ENCODE measurements around the gene SDK1.

SDK1 gene

DNA sequence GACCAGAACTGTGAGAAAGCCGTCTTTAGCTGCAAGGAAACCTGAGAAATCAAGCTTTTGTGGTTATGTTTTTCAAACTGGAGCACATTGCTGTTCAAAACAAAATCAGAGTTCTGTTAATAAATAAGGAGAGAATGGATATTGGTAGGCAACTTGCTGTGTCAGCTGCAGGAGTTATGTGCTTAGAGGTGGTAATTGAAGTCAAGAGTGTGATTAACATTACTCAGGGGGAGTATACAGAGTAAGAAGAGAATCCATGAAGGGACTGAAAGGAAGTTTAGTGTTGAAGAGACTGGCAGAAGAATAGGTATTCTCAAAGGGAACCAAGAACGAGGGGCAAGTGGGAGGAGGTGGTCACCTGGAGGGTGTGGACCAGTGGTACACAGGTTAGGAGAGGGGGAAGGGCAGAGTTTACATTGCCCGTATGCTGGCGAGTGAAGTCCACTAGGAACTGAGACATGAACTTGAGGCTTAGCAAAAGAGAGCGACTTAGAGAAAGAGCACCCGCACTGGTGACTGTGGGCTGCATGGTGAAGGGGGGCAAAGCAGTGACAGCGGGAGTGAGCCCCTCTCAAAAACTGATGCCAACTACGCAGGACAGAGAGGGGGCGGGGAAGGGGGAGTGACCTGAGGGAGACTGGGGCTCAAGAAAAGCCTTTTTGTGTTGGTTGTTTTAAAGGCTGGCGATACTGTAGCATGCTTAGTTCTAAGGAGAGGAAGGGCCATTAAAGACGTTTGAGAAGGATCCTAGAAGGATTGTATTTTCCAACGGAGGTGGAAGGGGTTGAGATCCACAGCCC, 80.0 kb downstream of the SDK1 start:
- peaks cover 5% of the 10 kb centered on the region for H3K27me3 Mint-ChIP-seq
- no peaks in the 10 kb centered on the region for H3K9me3 Mint-ChIP-seq
- H3K4me3 Mint-ChIP-seq, result no peak overlapping the region
- no peaks in the 10 kb centered on the region for H3K36me3 Mint-ChIP-seq (ENCODE audit: low read depth)
- no peak for DNase-seq
- no peak overlapping the region for H3K27ac Mint-ChIP-seq
- H3K4me1 Mint-ChIP-seq (ENCODE audit: low read depth), result no peaks in the 10 kb centered on the region

DNA sequence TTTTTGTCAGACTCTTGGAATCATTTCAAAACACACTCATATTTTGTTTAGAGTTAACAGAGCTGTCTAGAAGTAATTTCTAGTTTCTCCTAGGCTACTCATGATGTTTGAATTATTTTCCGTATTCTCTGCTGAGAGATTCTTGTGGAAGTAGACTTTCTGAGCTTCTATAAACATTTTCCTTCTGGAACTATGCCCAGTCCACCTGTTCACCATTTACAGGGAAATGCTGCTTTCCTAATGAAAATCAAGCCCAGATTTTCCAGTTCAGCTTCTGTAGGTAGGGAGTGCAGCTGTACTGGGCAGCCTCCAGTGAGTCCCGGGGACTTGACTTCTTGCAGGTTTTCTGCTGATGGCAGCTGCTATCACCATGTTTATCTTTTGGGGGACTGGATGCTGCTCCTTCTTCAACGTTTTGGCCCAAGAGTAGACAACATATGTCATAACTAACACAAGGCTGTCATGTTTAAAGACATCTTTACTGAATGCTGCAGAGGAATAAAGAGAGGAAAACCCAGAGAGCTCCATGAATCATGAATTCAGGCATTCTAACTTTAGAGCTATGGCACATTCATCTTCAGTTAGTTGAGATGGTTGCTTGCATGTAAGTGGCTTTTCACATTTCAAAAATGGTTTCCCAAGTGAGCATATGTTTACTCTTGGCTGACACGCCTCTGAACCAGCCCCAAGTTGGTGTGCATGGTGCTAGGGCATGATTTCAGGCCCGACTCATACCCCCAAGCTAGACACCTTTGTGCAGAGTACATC, 85.6 kb downstream of the SDK1 start:
- no peak for DNase-seq
- Mint-ChIP-seq H3K36me3 (ENCODE audit: low read depth) (no peaks in the 10 kb centered on the region), H3K9me3 (no peaks in the 10 kb centered on the region), H3K4me3 (no peak overlapping the region), H3K27ac (no peak overlapping the region), H3K4me1 (ENCODE audit: low read depth) (no peaks in the 10 kb centered on the region), H3K27me3 (no peaks in the 10 kb centered on the region)

DNA sequence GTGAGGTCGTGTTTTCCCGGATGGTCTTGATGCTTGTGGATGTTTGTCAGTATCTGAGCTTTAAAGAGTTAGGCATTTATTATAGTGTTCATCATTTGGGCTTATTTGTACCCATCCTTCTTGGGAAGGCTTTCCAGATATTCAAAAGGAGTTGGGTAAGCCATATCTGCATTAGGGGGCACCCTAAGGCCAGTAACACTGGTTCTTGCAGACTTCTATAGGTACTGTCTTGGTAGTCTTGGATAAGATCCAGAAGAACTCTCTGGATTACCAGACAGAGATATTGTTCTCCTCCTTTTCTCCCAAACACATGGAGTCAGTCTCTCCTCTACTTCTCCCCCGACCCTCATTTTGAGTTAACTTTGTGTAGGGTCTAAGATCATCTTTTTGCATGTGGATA, 92.8 kb downstream of the SDK1 start:
- Mint-ChIP-seq H3K27me3 (peaks cover 3% of the 10 kb centered on the region), H3K9me3 (peaks cover 19% of the 10 kb centered on the region), H3K4me1 (ENCODE audit: low read depth) (no peaks in the 10 kb centered on the region), H3K27ac (no peak overlapping the region), H3K36me3 (ENCODE audit: low read depth) (no peaks in the 10 kb centered on the region), H3K4me3 (no peak overlapping the region)
- DNase-seq, result no peak

DNA sequence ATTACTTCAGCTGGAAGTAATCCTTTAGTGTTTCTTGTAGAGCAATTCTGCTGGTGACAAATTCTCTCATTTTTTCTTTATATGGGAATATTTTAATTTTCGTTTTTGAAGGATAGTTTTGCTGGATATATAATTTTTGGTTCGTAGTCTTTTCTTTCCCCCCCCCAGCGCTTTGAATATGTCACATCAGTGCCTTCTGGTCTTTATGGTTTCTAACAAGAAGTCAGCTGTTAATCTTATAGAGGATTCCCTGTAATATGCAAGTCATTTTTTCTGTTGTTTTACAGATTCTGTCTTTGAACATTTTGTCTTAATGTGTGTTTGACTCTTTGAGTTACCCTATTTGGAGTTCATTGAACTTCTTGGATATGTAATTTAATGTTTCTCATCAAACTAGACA, 96.3 kb downstream of the SDK1 start:
- Mint-ChIP-seq H3K27ac (no peak overlapping the region), H3K9me3 (peaks cover 29% of the 10 kb centered on the region), H3K36me3 (ENCODE audit: low read depth) (no peaks in the 10 kb centered on the region), H3K4me1 (ENCODE audit: low read depth) (no peaks in the 10 kb centered on the region), H3K4me3 (no peak overlapping the region), H3K27me3 (peaks cover 7% of the 10 kb centered on the region)
- no peak for DNase-seq

DNA sequence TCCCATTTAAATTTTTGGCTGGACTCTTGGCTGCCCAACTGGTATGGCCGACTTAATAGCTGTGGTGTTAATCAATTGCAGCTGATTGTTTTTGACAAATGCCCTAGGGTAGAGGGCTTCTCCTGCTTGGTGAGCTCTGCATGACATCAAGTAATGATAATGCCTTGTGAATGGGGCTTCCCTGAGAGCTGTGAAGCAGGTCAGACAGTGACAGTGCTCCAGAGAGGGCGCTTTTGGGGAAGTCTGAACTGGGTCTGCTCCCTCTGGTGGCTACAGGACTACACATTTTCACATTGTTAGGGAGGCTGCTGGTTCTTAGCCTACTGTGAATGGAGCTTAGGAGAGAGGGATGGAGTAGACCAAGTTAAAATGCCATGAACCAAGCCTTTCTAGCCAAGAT, 98.8 kb downstream of the SDK1 start:
- no peak for DNase-seq
- Mint-ChIP-seq H3K9me3 (peaks cover 26% of the 10 kb centered on the region), H3K4me1 (ENCODE audit: low read depth) (no peaks in the 10 kb centered on the region), H3K27ac (no peak overlapping the region), H3K4me3 (no peak overlapping the region), H3K36me3 (ENCODE audit: low read depth) (no peaks in the 10 kb centered on the region), H3K27me3 (peaks cover 11% of the 10 kb centered on the region)

DNA sequence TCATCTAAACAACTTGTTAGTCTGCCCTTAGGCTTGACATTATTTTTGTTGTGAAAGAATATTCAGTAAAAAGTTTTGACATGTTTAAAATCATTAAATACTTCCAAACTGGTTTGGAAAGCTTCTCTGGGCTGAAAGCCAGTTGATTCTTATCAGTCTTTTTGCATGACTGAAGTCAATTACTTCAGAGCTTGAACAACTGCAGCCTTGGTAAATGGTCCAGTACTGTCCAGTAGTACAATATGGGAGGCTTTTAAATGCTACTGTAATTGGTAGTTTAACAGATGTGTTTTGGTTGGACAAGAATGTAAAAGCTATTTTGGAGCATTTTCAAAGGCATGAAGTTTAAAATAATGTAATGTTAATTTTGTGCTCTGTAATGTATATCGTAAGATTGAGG, 103.4 kb downstream of the SDK1 start:
- H3K27me3 Mint-ChIP-seq, result peaks cover 10% of the 10 kb centered on the region
- H3K4me1 Mint-ChIP-seq (ENCODE audit: low read depth), result peaks cover 12% of the 10 kb centered on the region
- H3K9me3 Mint-ChIP-seq, result peaks cover 5% of the 10 kb centered on the region
- H3K27ac Mint-ChIP-seq, result no peak overlapping the region
- H3K36me3 Mint-ChIP-seq (ENCODE audit: low read depth), result no peaks in the 10 kb centered on the region
- H3K4me3 Mint-ChIP-seq, result no peak overlapping the region
- DNase-seq, result no peak

DNA sequence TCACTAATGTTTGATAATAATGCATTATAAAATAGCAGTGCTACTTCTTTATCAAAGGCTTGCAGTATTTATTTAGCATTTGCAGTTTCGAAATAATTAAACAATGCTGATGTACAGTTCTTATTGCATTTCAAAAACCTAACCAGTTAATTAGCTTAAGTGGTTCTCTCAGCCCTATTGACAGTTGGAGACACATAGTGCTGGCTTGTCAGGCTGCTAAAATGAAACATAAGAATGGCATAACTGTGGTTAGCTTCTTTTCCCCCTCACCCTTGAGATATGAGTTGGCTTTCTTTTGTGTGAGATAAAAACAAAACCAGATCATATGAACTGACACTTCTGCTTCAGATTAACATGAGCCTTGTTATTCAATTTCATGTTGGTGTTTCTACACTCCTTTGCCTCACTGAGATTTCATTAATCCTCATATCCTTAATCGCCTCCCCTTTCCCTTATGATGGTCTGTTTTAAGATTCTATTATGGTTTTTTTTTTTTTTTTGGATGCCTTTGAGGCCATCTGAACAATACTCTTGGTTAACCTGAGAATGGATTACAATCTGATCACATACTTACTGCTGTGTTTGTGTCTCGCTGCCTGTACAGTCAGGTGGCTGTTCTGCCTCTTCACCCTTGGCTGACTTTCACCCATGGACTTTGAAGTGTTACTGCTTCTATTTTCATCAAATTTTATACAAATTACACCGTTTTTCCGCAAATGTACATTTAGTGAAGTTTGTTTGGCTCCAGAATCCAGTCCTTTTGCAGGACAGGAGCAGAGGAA, 108.0 kb downstream of the SDK1 start:
- no peak for DNase-seq

DNA sequence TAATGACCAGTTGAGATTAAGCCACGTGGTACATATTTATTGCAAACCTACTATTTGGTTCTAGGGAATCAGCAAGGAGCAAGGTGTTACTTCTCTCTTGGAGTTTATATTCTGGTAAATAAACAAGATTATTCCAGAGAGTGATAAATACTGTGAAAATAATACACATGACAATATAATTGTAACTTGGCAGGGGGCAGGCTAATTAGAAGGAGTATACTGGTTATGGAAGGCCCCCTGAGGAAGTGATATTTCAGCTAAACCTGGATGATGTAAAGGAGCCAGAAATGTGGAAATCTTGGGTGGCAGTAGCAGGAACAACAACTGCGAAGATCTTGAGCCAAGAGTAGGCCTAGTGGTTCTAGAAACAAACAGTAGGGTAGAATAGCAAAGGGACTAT, 111.8 kb downstream of the SDK1 start:
- H3K27ac Mint-ChIP-seq, result no peak overlapping the region
- no peak overlapping the region for H3K4me3 Mint-ChIP-seq
- peaks cover 5% of the 10 kb centered on the region for H3K27me3 Mint-ChIP-seq

More for the DNA sequence above, 108.0 kb downstream of the SDK1 start:
- H3K36me3 Mint-ChIP-seq (ENCODE audit: low read depth), result no peaks in the 10 kb centered on the region
- no peaks in the 10 kb centered on the region for H3K9me3 Mint-ChIP-seq
- H3K4me1 Mint-ChIP-seq (ENCODE audit: low read depth), result peaks cover 14% of the 10 kb centered on the region
- no peak overlapping the region for H3K4me3 Mint-ChIP-seq
- no peak overlapping the region for H3K27ac Mint-ChIP-seq
- peaks cover 8% of the 10 kb centered on the region for H3K27me3 Mint-ChIP-seq

DNA sequence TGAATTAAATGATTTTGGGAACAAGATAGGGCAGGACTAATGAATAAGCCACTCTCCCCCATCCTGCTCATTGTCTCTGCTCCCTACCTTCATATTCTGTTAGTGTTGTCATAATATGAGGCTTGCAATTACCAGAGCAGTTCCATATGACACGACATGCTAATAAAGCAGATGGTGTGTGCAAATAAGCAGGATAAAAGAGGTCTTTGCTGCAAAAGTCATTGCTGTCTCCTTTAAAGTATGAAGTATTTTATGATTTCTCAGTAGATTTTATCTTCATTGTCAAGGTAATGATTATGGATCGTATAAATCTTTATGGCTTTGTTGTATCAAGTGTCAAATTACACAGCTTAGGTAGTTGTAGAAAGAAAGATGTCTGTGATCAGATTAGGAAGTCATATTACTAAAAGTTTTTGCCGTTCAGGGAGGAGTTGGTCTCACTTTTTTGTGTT, 114.8 kb downstream of the SDK1 start:
- Mint-ChIP-seq H3K4me1 (ENCODE audit: low read depth) (peaks cover 3% of the 10 kb centered on the region), H3K4me3 (no peak overlapping the region), H3K27ac (no peak overlapping the region)

More for the DNA sequence above, 111.8 kb downstream of the SDK1 start:
- DNase-seq, result no peak
- no peaks in the 10 kb centered on the region for H3K9me3 Mint-ChIP-seq
- H3K4me1 Mint-ChIP-seq (ENCODE audit: low read depth), result peaks cover 14% of the 10 kb centered on the region
- H3K36me3 Mint-ChIP-seq (ENCODE audit: low read depth), result no peaks in the 10 kb centered on the region

DNA sequence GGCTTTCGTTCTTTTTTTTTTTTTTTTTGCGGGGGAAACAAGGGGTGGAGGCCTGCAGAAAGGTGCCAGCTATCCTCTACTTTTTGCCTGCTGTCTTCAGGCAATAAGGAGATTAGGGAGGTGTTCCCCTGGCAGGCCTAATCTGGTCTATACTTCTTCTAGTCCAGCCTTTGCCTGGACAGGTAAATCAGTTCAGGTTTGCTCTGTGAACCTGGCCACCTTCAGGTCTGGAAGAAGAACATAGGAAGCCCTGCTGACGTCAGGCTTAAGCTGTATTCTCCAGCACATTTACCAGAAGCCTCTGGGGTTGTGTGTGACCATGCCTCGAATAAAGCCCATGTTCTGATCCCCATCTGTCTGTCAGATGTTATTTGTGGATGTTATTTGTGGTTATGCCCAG, 115.4 kb downstream of the SDK1 start:
- no peak for DNase-seq
- Mint-ChIP-seq H3K27ac (no peak overlapping the region), H3K4me1 (ENCODE audit: low read depth) (peaks cover 3% of the 10 kb centered on the region), H3K36me3 (ENCODE audit: low read depth) (no peaks in the 10 kb centered on the region), H3K9me3 (peaks cover 1% of the 10 kb centered on the region), H3K27me3 (no peaks in the 10 kb centered on the region), H3K4me3 (no peak overlapping the region)

More for the DNA sequence above, 114.8 kb downstream of the SDK1 start:
- Mint-ChIP-seq H3K27me3 (peaks cover 3% of the 10 kb centered on the region), H3K9me3 (no peaks in the 10 kb centered on the region), H3K36me3 (ENCODE audit: low read depth) (no peaks in the 10 kb centered on the region)
- DNase-seq, result no peak

DNA sequence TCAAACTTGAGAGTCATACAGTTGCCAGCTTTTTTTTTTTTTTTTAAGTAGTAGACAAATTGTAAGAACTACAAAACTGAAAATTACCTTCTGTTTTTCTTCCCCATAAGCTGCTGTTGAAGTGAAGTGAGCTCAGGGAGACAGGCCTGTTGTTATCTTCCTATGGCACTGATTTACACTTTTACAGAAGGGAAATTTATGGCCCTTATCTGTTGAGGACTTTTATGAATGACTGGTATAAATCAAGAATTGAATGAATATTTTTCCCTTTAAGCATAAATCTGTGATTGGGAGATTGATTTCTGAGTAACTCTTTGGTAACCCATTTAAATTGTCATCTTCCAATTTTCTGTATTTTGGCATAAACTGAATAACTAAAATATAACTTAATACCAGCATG, 124.0 kb downstream of the SDK1 start:
- Mint-ChIP-seq H3K27me3 (no peaks in the 10 kb centered on the region), H3K4me1 (ENCODE audit: low read depth) (peaks cover 6% of the 10 kb centered on the region), H3K36me3 (ENCODE audit: low read depth) (no peaks in the 10 kb centered on the region), H3K4me3 (no peak overlapping the region), H3K9me3 (peaks cover 8% of the 10 kb centered on the region), H3K27ac (no peak overlapping the region)
- DNase-seq, result no peak

DNA sequence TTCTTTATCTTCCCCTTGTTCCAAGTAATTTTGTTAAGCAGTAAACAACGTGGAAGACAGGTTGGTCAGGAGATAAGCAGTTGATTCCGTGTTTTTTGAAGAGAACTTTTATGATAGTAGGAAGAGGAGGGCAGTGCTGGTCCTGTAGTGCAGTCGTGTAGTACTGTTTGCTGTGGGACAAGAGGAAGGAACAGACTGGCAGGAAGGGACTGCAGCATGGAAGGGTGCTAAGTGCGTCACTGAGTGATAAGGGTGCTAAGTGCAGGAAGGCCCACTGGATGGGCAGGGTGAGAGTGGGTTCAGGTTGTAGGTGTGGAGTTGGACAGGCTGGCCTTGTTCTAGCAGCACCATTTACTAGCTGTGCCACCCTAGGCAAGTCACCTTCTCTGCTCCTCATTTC, 125.0 kb downstream of the SDK1 start:
- Mint-ChIP-seq H3K4me1 (ENCODE audit: low read depth) (peaks cover 6% of the 10 kb centered on the region), H3K9me3 (peaks cover 8% of the 10 kb centered on the region)

DNA sequence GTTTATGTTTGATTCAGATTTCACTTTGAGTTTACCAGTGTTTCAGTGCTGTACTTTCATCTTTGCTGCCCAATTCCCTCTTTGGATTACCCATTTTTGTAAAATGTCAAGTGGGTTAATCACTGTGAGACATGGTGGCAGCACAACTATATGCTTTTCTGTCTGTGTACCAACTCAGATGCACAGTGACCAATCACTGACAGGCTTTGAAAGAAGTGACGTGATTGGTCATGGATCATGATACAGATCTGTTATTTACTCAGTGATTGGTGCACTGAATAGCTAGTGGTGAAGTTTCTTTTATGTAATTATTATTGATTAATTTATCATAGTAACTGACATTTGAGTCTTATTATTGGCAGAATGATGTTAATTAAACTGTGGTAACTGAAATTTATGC, 126.9 kb downstream of the SDK1 start:
- no peak for DNase-seq
- peaks cover 9% of the 10 kb centered on the region for H3K4me1 Mint-ChIP-seq (ENCODE audit: low read depth)
- no peaks in the 10 kb centered on the region for H3K36me3 Mint-ChIP-seq (ENCODE audit: low read depth)
- no peak overlapping the region for H3K27ac Mint-ChIP-seq
- no peak overlapping the region for H3K4me3 Mint-ChIP-seq
- no peaks in the 10 kb centered on the region for H3K27me3 Mint-ChIP-seq
- H3K9me3 Mint-ChIP-seq, result no peaks in the 10 kb centered on the region

More for the DNA sequence above, 125.0 kb downstream of the SDK1 start:
- no peak for DNase-seq
- Mint-ChIP-seq H3K4me3 (no peak overlapping the region), H3K27ac (no peak overlapping the region), H3K36me3 (ENCODE audit: low read depth) (no peaks in the 10 kb centered on the region), H3K27me3 (no peaks in the 10 kb centered on the region)

DNA sequence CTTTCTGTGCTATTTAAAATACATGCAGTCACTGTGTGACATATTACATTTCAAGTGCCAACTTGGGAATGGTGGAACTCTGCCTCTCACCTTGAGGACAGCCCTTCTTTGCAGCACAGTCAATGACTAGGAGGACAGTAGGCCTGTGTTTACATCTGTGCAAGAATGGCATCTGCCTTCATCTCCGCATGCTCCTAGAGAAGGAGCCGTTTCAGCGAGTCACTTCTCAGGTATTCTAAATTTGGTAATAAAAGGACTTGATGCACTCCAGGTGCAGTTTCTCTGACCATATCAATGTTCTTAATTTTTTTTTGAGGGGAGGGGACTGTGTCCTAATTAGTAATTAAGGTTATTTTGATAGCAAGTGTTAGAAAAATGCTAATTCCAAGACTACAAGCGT, 128.9 kb downstream of the SDK1 start:
- no peak overlapping the region for H3K27ac Mint-ChIP-seq
- H3K4me1 Mint-ChIP-seq (ENCODE audit: low read depth), result peaks cover 8% of the 10 kb centered on the region
- no peak for DNase-seq
- no peaks in the 10 kb centered on the region for H3K36me3 Mint-ChIP-seq (ENCODE audit: low read depth)
- H3K27me3 Mint-ChIP-seq, result no peaks in the 10 kb centered on the region
- H3K9me3 Mint-ChIP-seq, result no peaks in the 10 kb centered on the region
- H3K4me3 Mint-ChIP-seq, result no peak overlapping the region
